ENCODE data around the gene GALM. TPM values are rescaled to one million over a fixed set of nuclear protein-coding genes. Genes with fewer than 3 reads are reported as not detected.
"Not testable (repeated sequence)": the region's sequence is repeated elsewhere in the genome, so short reads cannot be mapped to it uniquely, and the experiment has no call there.

GALM gene
- total RNA-seq, 3 donors from 2014 or later (not counting 1 experiment from before 2014, with no cell fraction given) = 4.0 to 12.4 (median 11.0) TPM

DNA sequence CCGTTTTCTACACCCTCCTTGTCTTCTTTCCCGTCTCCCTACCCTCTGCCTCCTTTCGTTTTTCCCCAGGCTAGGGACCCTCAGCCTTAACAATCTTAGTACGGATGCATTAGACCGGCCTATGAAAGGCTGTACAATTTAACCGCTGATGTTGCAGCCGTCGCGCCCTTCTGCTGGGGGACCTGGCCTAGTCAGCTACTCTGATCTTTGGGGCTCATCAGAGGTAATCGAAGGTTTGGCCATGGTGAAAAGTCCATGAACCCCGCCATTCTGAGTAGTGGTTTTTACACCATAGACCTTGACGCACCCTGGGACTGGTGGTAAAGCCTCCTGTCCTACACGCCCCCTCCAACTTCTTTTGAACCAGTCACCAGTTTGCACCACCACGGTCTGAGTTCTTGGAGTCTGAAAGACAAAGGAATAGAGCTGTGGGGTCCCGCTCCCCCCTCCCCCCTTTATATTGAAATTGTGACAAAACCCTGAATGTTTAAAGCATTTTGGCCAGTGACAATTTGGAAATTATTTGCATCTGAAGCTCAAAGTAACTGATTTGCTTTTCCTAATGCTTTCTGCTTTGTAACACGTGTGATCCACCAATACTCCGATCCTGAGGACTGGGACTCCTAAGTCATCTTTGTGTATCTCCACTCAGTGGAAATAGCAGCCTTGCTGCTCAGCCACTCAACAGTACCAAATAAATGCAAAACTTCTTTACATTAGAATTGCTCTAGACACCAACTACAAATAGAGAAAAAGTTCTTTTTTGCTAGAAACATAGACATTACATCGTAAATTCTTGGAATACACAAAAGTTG lies 85.9 kb downstream of the GALM start:
- TF ChIP-seq, protein P1, sequence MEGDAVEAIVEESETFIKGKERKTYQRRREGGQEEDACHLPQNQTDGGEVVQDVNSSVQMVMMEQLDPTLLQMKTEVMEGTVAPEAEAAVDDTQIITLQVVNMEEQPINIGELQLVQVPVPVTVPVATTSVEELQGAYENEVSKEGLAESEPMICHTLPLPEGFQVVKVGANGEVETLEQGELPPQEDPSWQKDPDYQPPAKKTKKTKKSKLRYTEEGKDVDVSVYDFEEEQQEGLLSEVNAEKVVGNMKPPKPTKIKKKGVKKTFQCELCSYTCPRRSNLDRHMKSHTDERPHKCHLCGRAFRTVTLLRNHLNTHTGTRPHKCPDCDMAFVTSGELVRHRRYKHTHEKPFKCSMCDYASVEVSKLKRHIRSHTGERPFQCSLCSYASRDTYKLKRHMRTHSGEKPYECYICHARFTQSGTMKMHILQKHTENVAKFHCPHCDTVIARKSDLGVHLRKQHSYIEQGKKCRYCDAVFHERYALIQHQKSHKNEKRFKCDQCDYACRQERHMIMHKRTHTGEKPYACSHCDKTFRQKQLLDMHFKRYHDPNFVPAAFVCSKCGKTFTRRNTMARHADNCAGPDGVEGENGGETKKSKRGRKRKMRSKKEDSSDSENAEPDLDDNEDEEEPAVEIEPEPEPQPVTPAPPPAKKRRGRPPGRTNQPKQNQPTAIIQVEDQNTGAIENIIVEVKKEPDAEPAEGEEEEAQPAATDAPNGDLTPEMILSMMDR (IDR thresholded peaks at IDR 0.05) = no peak
- Mint-ChIP-seq H3K36me3 (peaks cover 30% of the 10 kb centered on the region), H3K9me3 (no peaks in the 10 kb centered on the region), H3K27ac (peak overlapping the region; percentile 100), H3K4me3 (peak overlapping the region; percentile 100), H3K27me3 (ENCODE audit: low read depth in 2 of 2) (peaks cover 0 to 4% of the 10 kb centered on the region in 2 donors), H3K4me1 (peaks cover 45 to 46% of the 10 kb centered on the region in 2 donors)
- 25% methylated on average over 16 of the region's 18 CpGs for WGBS (ENCODE audit: insufficient coverage)
- Histone ChIP-seq H3K4me3 (ENCODE audit: low read length) (peak overlapping the region; percentile 92), H3K4me1 (ENCODE audit: control insufficient read depth, insufficient read depth, low read length) (peaks cover 33% of the 10 kb centered on the region), H3K27ac (ENCODE audit: low read length) (peak overlapping the region; percentile 99), H3K36me3 (ENCODE audit: control insufficient read depth, insufficient read depth, low read length) (peaks cover 27% of the 10 kb centered on the region), H3K9me3 (ENCODE audit: control insufficient read depth, insufficient read depth, low read length) (no peaks in the 10 kb centered on the region), H3K27me3 (ENCODE audit: control insufficient read depth, insufficient read depth, low read length) (no peaks in the 10 kb centered on the region)
- peak; percentile 10 to 31 (median 27) for ATAC-seq
- intact Hi-C loops (cut with micrococcal nuclease) = loop anchor here (1.0 to 10.0 kb wide), 3 partner anchors 26 to 375 kb away; partner anchors contain the start of genes ATL2, GEMIN6 and SOS1
- DNase-seq = no peak

DNA sequence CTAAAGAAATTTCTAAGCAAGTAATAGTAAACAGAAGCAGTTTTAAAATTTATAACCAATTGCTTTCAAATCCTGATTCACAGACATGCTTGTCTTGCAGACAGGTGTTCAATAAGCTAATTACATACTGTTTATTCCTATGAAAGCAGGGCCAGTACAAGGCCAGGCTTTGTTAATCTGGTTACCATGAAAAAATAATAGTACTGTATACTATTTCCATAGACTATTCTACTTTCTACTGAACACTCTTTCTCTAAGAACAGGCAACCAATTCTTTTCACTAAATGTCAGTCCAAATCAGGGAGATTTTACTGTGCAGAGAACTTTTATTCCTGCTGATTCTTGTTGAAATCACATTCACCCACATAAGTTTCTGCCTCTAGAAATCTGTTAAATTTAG lies 88.1 kb downstream of the GALM start:
- H3K4me1 Mint-ChIP-seq = peaks cover 29 to 30% of the 10 kb centered on the region in 2 donors
- no peak overlapping the region for H3K27ac ChIP-seq (ENCODE audit: low read length)
- H3K27me3 ChIP-seq (ENCODE audit: control insufficient read depth, insufficient read depth, low read length) = no peaks in the 10 kb centered on the region
- H3K4me3 ChIP-seq (ENCODE audit: low read length) = no peak overlapping the region
- TF ChIP-seq, protein P1 (IDR thresholded peaks at IDR 0.05) = no peak
- H3K4me1 ChIP-seq (ENCODE audit: control insufficient read depth, insufficient read depth, low read length) = peaks cover 21% of the 10 kb centered on the region
- H3K9me3 ChIP-seq (ENCODE audit: control insufficient read depth, insufficient read depth, low read length) = no peaks in the 10 kb centered on the region
- ATAC-seq = no peak
- intact Hi-C loops (cut with micrococcal nuclease) = loop anchor here (10.0 kb wide), 1 partner anchor 371 kb away; the partner anchor contains the start of gene SOS1
- peaks cover 5% of the 10 kb centered on the region for H3K36me3 ChIP-seq (ENCODE audit: control insufficient read depth, insufficient read depth, low read length)
- H3K36me3 Mint-ChIP-seq = peaks cover 10% of the 10 kb centered on the region
- H3K4me3 Mint-ChIP-seq = peak overlapping the region; percentile 62
- DNase-seq = no peak
- H3K27me3 Mint-ChIP-seq (ENCODE audit: low read depth in 2 of 2) = peaks cover 0 to 4% of the 10 kb centered on the region in 2 donors
- H3K27ac Mint-ChIP-seq = peak overlapping the region; percentile 46 to 60
- no peaks in the 10 kb centered on the region for H3K9me3 Mint-ChIP-seq

DNA sequence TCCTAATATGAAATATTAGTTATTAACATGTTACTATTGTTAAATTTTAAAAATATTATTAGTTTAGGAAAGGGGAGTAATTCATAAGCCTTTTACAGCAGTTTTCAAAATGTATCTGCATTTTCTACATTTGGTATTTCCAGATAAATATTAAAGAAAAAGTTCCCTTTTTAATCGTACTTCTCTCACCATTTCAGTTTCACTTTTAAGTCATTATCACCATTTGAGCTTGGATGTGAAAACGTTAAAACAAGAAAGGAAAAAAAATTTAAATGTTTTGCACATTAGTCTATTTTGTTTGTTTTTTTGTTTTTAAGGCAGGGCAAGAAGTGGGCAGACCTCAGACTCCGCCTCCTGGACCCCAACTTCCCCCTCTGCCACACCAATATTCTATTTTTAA lies 88.6 kb downstream of the GALM start:
- peaks cover 17% of the 10 kb centered on the region for H3K4me1 ChIP-seq (ENCODE audit: control insufficient read depth, insufficient read depth, low read length)
- peaks cover 0 to 4% of the 10 kb centered on the region in 2 donors for H3K27me3 Mint-ChIP-seq (ENCODE audit: low read depth in 2 of 2)
- peak in 1 of 2 donors; percentile 32 for DNase-seq
- H3K4me3 Mint-ChIP-seq = peak overlapping the region; percentile 64
- no peaks in the 10 kb centered on the region for H3K27me3 ChIP-seq (ENCODE audit: control insufficient read depth, insufficient read depth, low read length)
- ATAC-seq = no peak
- peak overlapping the region; percentile 43 for H3K27ac ChIP-seq (ENCODE audit: low read length)
- no peaks in the 10 kb centered on the region for H3K9me3 Mint-ChIP-seq
- TF ChIP-seq, protein P1 (IDR thresholded peaks at IDR 0.05) = no peak
- WGBS (ENCODE audit: insufficient coverage) = no CpG with 5 or more reads among the region's 3 CpGs
- H3K4me3 ChIP-seq (ENCODE audit: low read length) = peak overlapping the region; percentile 43
- intact Hi-C loops (cut with micrococcal nuclease) = loop anchor here (10.0 kb wide), 1 partner anchor 370 kb away; the partner anchor contains the start of gene SOS1
- no peaks in the 10 kb centered on the region for H3K9me3 ChIP-seq (ENCODE audit: control insufficient read depth, insufficient read depth, low read length)
- peak overlapping the region; percentile 46 to 60 for H3K27ac Mint-ChIP-seq
- H3K36me3 Mint-ChIP-seq = peaks cover 6% of the 10 kb centered on the region
- no peaks in the 10 kb centered on the region for H3K36me3 ChIP-seq (ENCODE audit: control insufficient read depth, insufficient read depth, low read length)
- peaks cover 27% of the 10 kb centered on the region in 2 donors for H3K4me1 Mint-ChIP-seq

DNA sequence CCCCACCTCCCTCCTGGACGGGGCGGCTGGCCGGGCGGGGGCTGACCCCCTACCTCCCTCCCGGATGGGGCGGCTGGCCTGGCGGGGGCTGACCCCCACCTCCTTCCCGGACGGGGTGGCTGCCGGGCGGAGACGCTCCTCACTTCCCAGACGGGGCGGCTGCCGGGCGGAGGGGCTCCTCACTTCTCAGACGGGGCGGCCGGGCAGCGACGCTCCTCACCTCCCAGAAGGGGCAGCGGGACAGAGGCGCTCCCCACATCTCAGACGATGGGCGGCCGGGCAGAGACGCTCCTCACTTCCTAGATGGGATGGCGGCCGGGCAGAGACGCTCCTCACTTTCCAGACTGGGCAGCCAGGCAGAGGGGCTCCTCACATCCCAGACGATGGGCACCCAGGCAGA lies 90.0 kb downstream of the GALM start:
- not testable (repeated sequence) for H3K27me3 Mint-ChIP-seq (ENCODE audit: low read depth in 2 of 2); H3K4me3 Mint-ChIP-seq; H3K27ac ChIP-seq (ENCODE audit: low read length); H3K27ac Mint-ChIP-seq; DNase-seq; H3K36me3 Mint-ChIP-seq; H3K27me3 ChIP-seq (ENCODE audit: control insufficient read depth, insufficient read depth, low read length); H3K9me3 Mint-ChIP-seq; H3K36me3 ChIP-seq (ENCODE audit: control insufficient read depth, insufficient read depth, low read length); H3K9me3 ChIP-seq (ENCODE audit: control insufficient read depth, insufficient read depth, low read length); H3K4me3 ChIP-seq (ENCODE audit: low read length); ATAC-seq
- H3K4me1 Mint-ChIP-seq = peaks cover 13 to 14% of the 10 kb centered on the region in 2 donors
- WGBS (ENCODE audit: insufficient coverage) = 99% methylated on average over 13 of the region's 31 CpGs
- H3K4me1 ChIP-seq (ENCODE audit: control insufficient read depth, insufficient read depth, low read length) = peaks cover 13% of the 10 kb centered on the region
- intact Hi-C loops (cut with micrococcal nuclease) = loop anchor here (10.0 kb wide), 1 partner anchor 369 kb away; the partner anchor contains the start of gene SOS1
